HG02798 (cell line): Measurements from ENCODE around the gene FAM50A.

Experiments
- ATAC-seq: cut with Tn5 transposase; IDR thresholded peaks from one replicate; pipeline ENCODE4 v1.9.1; 2021; ENCODE audit warnings: mild to moderate bottlenecking; ENCODE audit not compliant: unreplicated experiment, poor library complexity

The FAM50A gene

GRCh38 chrX:154462396-154462795 lies 18.5 kb downstream of the FAM50A start:
- no peak for ATAC-seq

DNA sequence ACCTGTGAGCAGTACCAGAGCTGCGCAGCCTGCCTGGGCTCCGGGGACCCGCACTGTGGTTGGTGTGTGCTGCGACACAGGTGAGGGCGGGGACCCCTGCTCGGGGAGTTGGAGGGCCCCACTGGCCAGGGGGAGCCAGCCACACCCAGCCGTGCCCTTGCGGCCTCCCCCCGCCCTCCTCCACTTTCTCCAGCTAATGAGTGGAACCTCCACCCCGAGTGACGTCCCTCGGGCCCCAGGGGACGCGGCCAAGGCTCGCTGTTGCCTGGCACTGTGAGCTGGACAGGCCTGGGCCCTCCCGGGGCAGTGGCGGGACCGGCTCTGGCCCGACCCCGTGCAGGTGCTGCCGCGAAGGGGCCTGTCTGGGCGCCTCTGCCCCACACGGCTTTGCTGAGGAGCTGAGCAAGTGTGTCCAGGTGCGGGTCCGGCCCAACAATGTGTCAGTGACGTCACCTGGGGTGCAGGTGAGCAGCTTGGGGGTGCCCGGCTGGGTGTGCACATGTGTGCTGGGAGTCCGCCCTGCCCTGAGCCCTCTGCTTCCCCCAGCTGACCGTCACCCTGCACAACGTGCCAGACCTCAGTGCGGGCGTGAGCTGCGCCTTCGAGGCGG lies 19.8 kb downstream of the FAM50A start:
- no peak for ATAC-seq

DNA sequence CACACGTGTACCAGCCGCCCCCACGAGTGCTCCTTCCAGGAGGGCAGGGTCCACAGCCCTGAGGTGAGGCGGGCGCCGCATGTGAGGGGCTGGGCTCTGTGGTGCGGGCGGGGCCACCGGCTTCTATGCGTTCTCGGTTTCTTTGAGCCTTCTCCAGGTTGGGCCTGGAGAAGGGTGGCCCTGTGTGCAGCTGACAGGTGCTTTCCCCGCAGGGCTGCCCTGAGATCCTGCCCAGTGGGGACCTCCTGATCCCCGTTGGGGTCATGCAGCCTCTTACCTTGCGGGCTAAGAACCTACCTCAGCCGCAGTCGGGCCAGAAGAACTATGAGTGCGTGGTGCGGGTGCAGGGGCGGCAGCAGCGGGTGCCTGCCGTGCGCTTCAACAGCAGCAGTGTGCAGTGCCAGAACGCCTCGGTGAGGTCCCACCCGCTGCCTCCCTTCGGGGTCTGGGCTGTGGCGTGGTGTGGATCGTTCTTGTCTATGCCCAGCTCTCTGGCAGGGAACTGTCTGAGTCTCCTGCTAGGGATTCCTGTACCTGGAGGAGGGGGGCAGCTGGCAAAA lies 20.9 kb downstream of the FAM50A start:
- ATAC-seq = no peak

GRCh38 chrX:154465601-154466000 lies 21.7 kb downstream of the FAM50A start:
- ATAC-seq = no peak

GRCh38 chrX:154466036-154466435 lies 22.1 kb downstream of the FAM50A start:
- no peak for ATAC-seq

DNA sequence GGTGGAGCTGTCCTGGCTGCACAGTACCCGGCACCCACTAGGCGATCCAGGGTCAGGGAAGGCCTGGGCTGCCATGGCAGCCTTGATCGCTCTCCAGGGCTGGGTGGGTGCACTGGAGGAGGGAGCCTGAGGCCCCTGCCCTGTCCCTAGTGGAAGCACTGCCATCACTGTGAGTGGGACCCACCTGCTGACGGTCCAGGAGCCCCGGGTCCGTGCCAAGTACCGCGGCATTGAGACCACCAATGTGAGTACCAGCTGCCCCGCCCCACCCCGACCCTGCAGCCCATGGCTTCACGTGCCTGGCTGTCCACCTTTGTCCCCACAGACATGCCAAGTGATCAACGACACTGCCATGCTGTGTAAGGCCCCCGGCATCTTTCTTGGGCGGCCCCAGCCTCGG lies 23.0 kb downstream of the FAM50A start:
- ATAC-seq = no peak

DNA sequence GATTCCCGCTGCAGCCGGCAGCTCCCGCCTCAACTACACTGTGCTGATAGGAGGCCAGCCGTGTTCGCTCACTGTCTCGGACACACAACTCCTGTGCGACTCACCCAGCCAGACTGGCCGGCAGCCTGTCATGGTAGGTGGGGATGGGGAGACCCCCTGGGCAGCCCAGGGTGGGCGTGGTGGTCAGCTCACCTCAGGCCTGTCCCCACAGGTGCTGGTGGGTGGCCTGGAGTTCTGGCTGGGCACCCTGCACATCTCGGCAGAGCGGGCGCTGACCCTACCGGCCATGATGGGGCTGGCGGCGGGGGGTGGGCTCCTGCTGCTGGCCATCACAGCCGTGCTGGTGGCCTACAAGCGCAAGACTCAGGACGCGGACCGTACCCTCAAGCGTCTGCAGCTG lies 23.6 kb downstream of the FAM50A start:
- no peak for ATAC-seq

- no peak for ATAC-seq
Measured at GRCh38 chrX:154468217-154468616, 24.3 kb downstream of the FAM50A start.

- ATAC-seq = no peak
Measured at GRCh38 chrX:154469114-154469513, 25.2 kb downstream of the FAM50A start.

- no peak for ATAC-seq
Measured at GRCh38 chrX:154469880-154470279, 25.9 kb downstream of the FAM50A start.

DNA sequence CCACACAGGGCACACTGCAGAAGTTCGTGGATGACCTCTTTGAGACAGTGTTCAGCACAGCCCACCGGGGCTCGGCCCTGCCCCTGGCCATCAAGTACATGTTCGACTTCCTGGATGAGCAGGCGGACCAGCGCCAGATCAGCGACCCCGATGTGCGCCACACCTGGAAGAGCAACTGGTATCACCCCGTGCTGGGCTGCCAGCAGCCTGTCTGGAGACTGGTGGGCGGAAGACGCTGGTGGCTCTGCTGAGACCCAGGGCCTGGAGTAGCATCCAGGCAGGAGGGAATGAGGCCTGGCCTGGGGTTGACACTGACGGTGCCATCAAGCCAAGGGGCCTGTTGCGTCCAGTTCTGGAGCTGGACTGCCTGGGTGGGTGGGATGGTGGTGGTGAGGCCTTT lies 26.5 kb downstream of the FAM50A start:
- ATAC-seq = no peak

GRCh38 chrX:154470914-154471568 lies 27.1 kb downstream of the FAM50A start:
- ATAC-seq = no peak

DNA sequence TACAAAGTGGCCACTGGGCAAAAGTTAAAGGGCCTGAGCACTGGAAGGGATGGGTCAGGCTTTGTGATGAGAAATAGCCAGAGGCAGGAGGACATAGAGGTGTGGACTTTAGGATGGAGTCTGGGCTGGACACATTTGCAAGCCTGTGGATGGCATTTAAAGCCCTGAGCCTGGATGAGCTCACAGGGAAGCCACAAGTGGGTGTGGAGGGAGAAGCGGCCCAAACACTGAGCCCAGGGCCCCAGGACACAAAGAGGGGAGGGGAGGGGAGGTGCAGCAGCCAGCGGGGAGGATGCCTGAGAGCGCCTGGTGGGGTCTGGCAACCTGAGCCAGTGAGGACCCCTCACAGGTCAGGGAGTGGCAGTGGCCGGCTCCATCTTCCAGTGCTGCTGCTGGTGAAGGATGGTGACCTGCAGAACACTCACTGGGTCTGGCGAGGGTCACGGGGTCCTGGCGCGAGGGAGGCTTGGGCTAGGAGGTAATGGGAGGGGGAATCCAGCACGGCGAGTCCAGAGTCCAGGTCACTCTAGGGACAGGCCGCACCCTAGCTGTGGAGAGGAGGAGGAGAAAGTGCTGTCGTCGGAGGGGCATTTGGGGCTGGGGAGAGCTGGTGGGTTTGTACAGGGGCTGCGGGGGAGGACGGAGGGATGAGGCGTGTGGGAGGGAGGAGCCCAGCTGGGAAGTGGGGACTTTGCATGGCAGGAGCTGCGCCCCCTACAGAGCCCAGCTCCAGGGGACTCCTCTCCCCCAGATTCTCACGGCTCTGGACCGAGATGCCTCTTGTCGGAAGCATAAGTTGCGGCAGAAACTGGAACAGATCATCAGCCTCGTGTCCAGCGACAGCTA lies 28.1 kb downstream of the FAM50A start:
- ATAC-seq = no peak

DNA sequence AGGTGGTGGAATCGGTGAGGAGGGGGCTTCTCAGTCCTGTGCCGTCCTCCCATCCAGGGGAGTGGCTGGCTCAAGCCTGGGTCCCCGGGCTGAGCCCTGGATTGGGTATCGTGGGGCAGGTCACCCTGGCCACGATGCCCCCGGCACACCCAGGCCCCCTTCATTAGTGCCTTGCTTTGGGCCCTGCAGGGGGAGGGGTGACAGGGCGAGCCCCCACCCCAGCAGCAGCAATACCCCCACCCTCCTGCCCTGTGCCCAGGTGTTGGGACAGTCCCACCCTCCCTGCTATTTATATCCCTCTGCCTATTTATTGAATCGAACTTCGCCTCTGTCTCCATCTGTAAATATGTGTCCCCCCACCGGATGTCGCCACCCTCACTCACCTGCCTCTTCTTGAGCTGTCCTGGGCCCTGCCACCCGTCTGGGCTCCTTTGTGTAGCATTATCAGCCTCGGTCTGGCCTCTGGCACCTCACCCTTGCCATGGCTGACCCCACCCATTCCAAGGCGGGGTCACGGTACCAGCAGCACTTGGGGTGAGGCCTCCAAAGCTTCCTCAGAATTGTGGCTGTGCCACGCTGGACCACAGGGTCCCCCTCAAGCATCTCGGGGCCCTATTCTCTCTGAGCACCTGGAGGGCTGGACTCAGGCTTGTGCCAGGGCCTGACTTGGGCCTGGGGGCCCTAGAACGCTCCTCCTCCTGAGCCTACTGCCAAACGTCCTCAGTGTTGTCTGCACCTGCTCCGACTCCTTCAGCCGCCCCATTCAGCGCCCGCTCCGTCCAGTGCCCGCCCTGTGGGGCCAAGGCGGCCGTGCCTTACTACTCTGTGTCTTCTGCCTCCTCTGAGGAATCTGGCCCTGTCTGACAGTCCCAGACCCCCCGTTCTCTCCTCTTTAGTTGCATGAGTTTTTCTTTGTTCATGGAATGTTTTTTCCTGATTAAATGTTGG lies 29.0 kb downstream of the FAM50A start:
- no peak for ATAC-seq

DNA sequence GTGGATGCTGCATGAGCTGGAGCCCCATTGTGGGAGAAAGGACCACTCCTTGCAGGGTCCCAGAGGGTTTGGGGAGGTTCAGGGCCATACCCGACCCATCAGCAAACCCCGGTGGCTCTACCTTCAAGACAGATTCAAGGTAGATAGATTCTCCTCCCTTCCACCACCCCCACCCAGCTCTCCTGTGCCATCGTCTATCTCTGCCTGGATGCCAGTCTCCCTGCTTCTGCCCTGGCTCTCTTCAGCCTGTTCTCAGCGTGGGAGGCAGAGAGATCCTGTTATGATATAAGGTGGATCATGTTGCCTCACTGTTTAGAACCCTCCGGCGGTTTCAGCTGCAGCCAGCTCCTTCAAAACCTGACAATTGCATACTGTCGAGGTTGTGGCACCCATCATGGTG lies 29.7 kb downstream of the FAM50A start:
- ATAC-seq = no peak

DNA sequence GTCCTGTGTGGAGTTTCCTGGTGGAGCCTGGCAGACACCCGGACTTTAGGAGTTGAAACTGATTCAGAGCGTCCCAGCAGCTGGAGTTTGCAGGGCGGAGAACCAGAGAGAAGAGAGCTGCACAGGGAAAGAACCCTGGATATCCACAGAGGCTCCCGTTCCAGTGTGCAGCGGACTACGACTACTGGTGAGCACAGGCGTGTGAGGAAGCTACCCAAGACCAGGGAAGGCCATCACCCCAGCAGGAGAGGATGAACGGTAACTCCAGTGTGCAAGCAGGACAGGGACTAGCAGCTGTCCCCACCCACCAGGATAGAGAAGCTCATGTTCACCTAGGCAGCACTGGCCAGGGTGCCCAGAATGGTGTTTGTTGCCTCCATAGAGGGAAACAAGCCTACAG lies 32.9 kb downstream of the FAM50A start:
- ATAC-seq = no peak

- ATAC-seq = no peak
Measured at GRCh38 chrX:154477891-154478477, 34.0 kb downstream of the FAM50A start.

GRCh38 chrX:154478728-154479622 lies 35.0 kb downstream of the FAM50A start, which contains the start of gene LAGE3:
TSS of gene LAGE3 (minus strand) at chrX:154479281. CDS start at chrX:154478915, 366 bp downstream.
- peak; percentile 94 for ATAC-seq

GRCh38 chrX:154481195-154481594 lies 37.3 kb downstream of the FAM50A start:
- no peak for ATAC-seq
